DND-41 (cell line): ENCODE measurements around the gene PLD5.
A peak's percentile ranks its signal among the peaks of the same experiment; 100 is the strongest.

Source experiments
- ATAC-seq: fragments of 200-7000 bp; cut with Tn5 transposase; 3 replicates; pipeline ENCODE4 v1.9.1; 2021; ENCODE audit warnings: low read depth; ENCODE audit not compliant: insufficient read depth
- DNase-seq: peaks from one replicate; pipeline ENCODE4 v3.0.0-alpha.2; 2020
- H2AFZ ChIP-seq: 2 replicates; pipeline ENCODE4 v1.6.0; 2012; ENCODE audit warnings: low read depth, low read length
- H3K27ac ChIP-seq: 2 replicates; pipeline ENCODE4 v1.5.1; 2012; ENCODE audit warnings: low read length, inconsistent platforms
- H3K27me3 ChIP-seq: fragments of 200-600 bp; sonication (generic); 2 replicates; pipeline ENCODE4 v1.6.0; 2012; ENCODE audit warnings: low read length, mild to moderate bottlenecking, inconsistent platforms; ENCODE audit not compliant: insufficient read depth, poor library complexity
- H3K36me3 ChIP-seq: 2 replicates; pipeline ENCODE4 v1.5.1; 2012; ENCODE audit warnings: low read length, inconsistent platforms; ENCODE audit not compliant: insufficient read depth
- H3K4me1 ChIP-seq: 2 replicates; pipeline ENCODE4 v1.5.1; 2012; ENCODE audit warnings: mild to moderate bottlenecking, low read length; ENCODE audit not compliant: insufficient read depth
- H3K4me2 ChIP-seq: 2 replicates; pipeline ENCODE4 v1.6.0; 2012; ENCODE audit warnings: mild to moderate bottlenecking, moderate library complexity, low read length, inconsistent platforms; ENCODE audit not compliant: insufficient read depth
- H3K4me3 ChIP-seq, 2 experiments: fragments of 200-600 bp in 1 of 2; shearing (Covaris generic) in 1 of 2; 2 replicates each; pipeline ENCODE4 v1.5.1; 2012 to 2016; ENCODE audit warnings: inconsistent platforms in 2 of 2, low read length in 2 of 2, mild to moderate bottlenecking in 2 of 2, low read depth in 1 of 2, moderate library complexity in 1 of 2
- H3K79me2 ChIP-seq: 2 replicates; pipeline ENCODE4 v1.6.0; 2012; ENCODE audit warnings: low read length, inconsistent platforms; ENCODE audit not compliant: insufficient read depth
- H3K9ac ChIP-seq: 2 replicates; pipeline ENCODE4 v1.6.0; 2012; ENCODE audit warnings: low read depth, mild to moderate bottlenecking, inconsistent platforms, low read length, moderate library complexity
- H3K9me3 ChIP-seq: 2 replicates; pipeline ENCODE4 v1.5.1; 2012; ENCODE audit warnings: low read length, moderate library complexity, mild to moderate bottlenecking, inconsistent platforms; ENCODE audit not compliant: insufficient read depth, severe bottlenecking
- H4K20me1 ChIP-seq: 2 replicates; pipeline ENCODE4 v1.6.0; 2012; ENCODE audit warnings: low read length; ENCODE audit not compliant: insufficient read depth
- CTCF ChIP-seq: IDR thresholded peaks from 2 replicates; pipeline ENCODE4 v1.5.1; 2012; ENCODE audit warnings: borderline replicate concordance, low read length, moderate library complexity, mild to moderate bottlenecking; ENCODE audit not compliant: poor library complexity, severe bottlenecking; ENCODE audit errors: extremely low read depth
- EZH2 ChIP-seq: IDR thresholded peaks from 3 replicates; pipeline ENCODE4 v1.6.1; 2012; ENCODE audit warnings: borderline replicate concordance, low read depth, mild to moderate bottlenecking, moderate library complexity, low read length, inconsistent platforms; ENCODE audit not compliant: severe bottlenecking

The PLD5 gene

GRCh38 chr1:242426271-242426905, 98.1 kb downstream of the PLD5 start:
- no peaks in the 10 kb centered on the region for H3K4me1 ChIP-seq
- no peak overlapping the region for H3K9ac ChIP-seq
- H2AFZ ChIP-seq: no peak overlapping the region
- ATAC-seq (no peak), DNase-seq (no peak)
- no peak for TF ChIP-seq EZH2
- no peak for TF ChIP-seq CTCF
- H4K20me1 ChIP-seq: no peaks in the 10 kb centered on the region
- H3K36me3 ChIP-seq: no peaks in the 10 kb centered on the region
- no peak overlapping the region for H3K4me2 ChIP-seq
- no peaks in the 10 kb centered on the region for H3K9me3 ChIP-seq
- no peak overlapping the region for H3K4me3 ChIP-seq
- no peak overlapping the region for H3K27ac ChIP-seq
- no peaks in the 10 kb centered on the region for H3K79me2 ChIP-seq
- no peaks in the 10 kb centered on the region for H3K27me3 ChIP-seq

- no peaks in the 10 kb centered on the region for H3K79me2 ChIP-seq
- no peaks in the 10 kb centered on the region for H3K9me3 ChIP-seq
- TF ChIP-seq CTCF (peak; percentile 10), EZH2 (no peak)
- H3K4me2 ChIP-seq: no peak overlapping the region
- no peaks in the 10 kb centered on the region for H3K4me1 ChIP-seq
- no peak overlapping the region for H3K4me3 ChIP-seq
- DNase-seq (no peak), ATAC-seq (no peak)
- H3K36me3 ChIP-seq: no peaks in the 10 kb centered on the region
- no peaks in the 10 kb centered on the region for H3K27me3 ChIP-seq
- no peak overlapping the region for H3K27ac ChIP-seq
- H3K9ac ChIP-seq: no peak overlapping the region
- no peaks in the 10 kb centered on the region for H4K20me1 ChIP-seq
- no peak overlapping the region for H2AFZ ChIP-seq
These were observed 99.3 kb downstream of the PLD5 start for GRCh38 chr1:242425232-242425631.

GRCh38 chr1:242416657-242417056, 107.8 kb downstream of the PLD5 start:
- H3K4me1 ChIP-seq: no peaks in the 10 kb centered on the region
- H3K27ac ChIP-seq: no peak overlapping the region
- no peak overlapping the region for H3K9ac ChIP-seq
- H2AFZ ChIP-seq: no peak overlapping the region
- H3K9me3 ChIP-seq: no peaks in the 10 kb centered on the region
- no peaks in the 10 kb centered on the region for H3K27me3 ChIP-seq
- no peak overlapping the region for H3K4me3 ChIP-seq
- ATAC-seq: no peak
- no peak overlapping the region for H3K4me2 ChIP-seq
- no peak for TF ChIP-seq EZH2
- no peak for TF ChIP-seq CTCF
- no peaks in the 10 kb centered on the region for H3K36me3 ChIP-seq
- no peaks in the 10 kb centered on the region for H3K79me2 ChIP-seq
- no peak for DNase-seq
- H4K20me1 ChIP-seq: no peaks in the 10 kb centered on the region
